Hepatocyte (in vitro differentiated cells): ENCODE data around the gene MYCBPAP.

Experiments
- EZH2 ChIP-seq: fragments of 200-600 bp; sonication (generic); IDR thresholded peaks from 2 replicates; pipeline ENCODE4 v1.6.1; 2016; ENCODE audit warnings: antibody characterized with exemption, mild to moderate bottlenecking, borderline replicate concordance
- EZH2phosphoT487 ChIP-seq: fragments of 200-600 bp; sonication (generic); IDR thresholded peaks from one replicate; pipeline ENCODE4 v1.6.1; 2018; ENCODE audit warnings: antibody characterized with exemption, mild to moderate bottlenecking, low read depth, moderate library complexity; ENCODE audit not compliant: unreplicated experiment, severe bottlenecking
- TF ChIP-seq, protein P1 (sequence below): fragments of 200-600 bp; sonication (generic); IDR thresholded peaks from 2 replicates; pipeline ENCODE4 v1.5.1; 2016; ENCODE audit warnings: antibody characterized with exemption, mild to moderate bottlenecking; ENCODE audit not compliant: poor library complexity

DNA sequence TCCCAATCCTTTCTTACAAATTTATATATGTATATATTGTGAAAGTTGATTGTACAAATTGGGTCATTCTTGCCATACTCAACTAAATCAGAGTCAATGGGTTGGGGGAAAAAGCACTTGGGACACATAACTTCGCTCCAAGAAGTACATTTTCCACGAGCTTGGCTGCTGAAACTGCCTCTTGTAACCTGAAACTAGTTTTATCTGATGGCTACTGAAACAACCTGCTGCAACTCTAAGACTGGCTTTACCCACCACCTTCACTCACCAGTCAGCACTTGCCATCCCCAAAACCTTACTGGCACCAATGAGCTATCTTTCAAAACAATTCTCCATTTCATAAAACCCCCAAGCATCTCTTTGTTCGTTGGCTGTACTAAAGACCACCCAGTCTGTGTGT is 14.5 kb upstream of the MYCBPAP start:
- TF ChIP-seq, protein P1, sequence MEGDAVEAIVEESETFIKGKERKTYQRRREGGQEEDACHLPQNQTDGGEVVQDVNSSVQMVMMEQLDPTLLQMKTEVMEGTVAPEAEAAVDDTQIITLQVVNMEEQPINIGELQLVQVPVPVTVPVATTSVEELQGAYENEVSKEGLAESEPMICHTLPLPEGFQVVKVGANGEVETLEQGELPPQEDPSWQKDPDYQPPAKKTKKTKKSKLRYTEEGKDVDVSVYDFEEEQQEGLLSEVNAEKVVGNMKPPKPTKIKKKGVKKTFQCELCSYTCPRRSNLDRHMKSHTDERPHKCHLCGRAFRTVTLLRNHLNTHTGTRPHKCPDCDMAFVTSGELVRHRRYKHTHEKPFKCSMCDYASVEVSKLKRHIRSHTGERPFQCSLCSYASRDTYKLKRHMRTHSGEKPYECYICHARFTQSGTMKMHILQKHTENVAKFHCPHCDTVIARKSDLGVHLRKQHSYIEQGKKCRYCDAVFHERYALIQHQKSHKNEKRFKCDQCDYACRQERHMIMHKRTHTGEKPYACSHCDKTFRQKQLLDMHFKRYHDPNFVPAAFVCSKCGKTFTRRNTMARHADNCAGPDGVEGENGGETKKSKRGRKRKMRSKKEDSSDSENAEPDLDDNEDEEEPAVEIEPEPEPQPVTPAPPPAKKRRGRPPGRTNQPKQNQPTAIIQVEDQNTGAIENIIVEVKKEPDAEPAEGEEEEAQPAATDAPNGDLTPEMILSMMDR = no peak
- TF ChIP-seq EZH2 (no peak), EZH2phosphoT487 (no peak)
